T follicular helper cell (primary cell): ENCODE data around the gene SLC12A4.
"Not testable (repeated sequence)": the region's sequence is repeated elsewhere in the genome, so short reads cannot be mapped to it uniquely, and the experiment has no call there.

Source experiments
- DNase-seq: peaks from one replicate; pipeline ENCODE4 v3.0.0-alpha.2; 2020; ENCODE audit warnings: low read depth
- total RNA-seq, 2 experiments: gene quantifications; one replicate each; lab custom pipeline; 2026; lab: John Stamatoyannopoulos, UW

The SLC12A4 gene
- 12.5 to 31.7 reads per million in 2 experiments for total RNA-seq

DNA sequence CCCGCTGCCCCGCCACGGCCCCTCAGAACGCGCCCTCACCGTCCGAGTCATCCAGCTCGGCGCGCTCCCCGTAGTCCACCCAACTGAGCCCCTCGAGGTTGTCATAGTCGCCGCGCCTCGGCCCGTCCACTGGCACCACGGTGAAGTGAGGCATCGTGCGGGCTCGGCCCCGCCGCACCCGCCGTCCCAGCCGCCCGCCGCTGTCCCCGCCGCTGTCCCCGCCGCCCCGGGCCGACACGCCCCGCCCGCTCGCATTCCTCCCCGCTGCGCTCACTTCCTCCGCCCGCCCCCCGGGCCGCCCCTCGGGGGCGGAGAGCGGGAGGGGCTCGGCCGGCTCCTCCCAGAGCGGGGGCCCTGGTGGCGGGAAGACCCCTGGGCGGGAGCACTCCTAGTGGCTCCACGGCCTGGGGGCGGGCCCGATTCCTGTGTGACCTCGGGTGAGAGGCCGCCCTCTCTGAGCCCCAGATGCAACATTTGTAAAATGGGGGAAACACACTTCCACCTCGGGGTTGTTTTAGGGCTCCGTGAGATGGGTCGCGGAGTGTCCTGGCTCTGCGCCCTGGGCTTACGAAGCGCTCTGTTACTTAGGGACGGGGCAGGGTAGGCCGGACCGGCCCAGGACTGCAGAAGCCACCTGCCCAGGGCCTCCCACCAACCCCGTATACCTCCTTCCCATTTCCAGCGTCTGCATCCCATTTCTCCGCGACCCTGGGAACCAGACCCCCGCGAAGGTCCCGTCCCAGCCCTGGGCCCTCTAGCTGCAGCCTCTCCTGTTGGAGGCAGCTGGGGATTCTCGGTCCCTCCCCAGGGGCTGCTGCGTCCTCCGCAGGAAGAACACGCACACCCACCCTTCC, at the start of gene SLC12A4:
SLC12A4 (minus strand) TSS at position 238 of the 854 bp plus-strand sequence; CDS start at position 154, 84 bp downstream.
- DNase-seq: peak; percentile 77

DNA sequence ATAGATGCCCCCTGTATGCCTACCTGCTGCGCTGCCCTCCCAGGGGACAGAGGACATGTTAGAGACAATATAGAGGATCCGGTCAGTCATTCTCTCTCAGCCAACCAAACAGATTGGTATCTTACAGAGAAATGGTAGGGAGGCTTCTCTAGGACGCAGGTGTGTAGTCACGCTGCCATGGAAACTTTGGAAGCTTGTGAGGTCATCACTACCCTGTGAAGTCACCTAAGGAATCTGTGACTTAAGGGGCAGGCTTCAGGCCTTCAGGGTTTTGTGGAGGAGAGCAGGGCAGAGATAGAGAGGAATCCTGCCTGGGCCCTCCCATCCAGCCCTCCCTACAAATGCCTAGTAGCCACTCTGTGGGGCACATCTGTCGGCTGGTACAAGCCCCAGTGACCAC, 47.2 kb upstream of the SLC12A4 start, which contains the start of gene DPEP2NB:
DPEP2NB (minus strand) TSS at position 231 of the 400 bp plus-strand sequence; CDS start at position 90, 141 bp downstream.
- no peak for DNase-seq

DNA sequence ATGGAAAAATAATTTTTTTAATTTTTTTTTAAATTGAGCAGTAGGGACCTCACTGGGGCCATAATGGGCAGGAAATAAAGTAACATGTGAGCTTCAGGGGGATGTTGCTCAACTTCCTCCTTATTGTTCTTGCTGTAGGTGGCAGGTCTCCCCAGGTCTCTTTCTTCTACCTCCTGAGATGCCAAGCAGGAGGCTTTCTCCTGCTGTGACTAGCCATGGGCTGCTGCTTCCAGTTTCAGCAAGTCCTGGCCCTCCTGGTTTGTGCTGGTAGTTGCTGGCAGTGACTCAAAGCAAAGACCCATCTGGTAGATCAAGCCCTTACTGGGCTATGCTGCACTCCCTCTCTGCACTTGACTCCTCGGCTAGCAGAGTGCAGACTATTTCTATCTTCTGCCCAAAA, 45.0 kb upstream of the SLC12A4 start:
- DNase-seq: no peak

DNA sequence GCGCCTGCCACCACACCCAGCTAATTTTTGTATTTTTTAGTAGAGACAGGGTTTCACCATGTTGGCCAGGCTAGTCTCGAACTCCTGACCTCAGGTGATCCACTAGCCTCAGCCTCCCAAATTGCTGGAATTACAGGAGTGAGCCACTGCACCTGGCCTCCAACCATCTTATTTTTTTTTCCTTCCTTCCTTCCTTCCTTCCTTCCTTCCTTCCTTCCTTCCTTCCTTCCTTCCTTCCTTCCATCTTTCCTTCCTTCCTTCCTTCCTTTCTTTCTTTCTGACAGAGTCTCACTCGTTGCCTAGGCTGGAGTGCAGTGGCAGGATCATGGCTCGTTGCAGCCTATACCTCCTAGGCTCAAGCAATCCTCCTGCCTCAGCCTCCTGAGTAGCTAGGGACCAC, 41.4 kb upstream of the SLC12A4 start:
- not testable (repeated sequence) for DNase-seq

DNA sequence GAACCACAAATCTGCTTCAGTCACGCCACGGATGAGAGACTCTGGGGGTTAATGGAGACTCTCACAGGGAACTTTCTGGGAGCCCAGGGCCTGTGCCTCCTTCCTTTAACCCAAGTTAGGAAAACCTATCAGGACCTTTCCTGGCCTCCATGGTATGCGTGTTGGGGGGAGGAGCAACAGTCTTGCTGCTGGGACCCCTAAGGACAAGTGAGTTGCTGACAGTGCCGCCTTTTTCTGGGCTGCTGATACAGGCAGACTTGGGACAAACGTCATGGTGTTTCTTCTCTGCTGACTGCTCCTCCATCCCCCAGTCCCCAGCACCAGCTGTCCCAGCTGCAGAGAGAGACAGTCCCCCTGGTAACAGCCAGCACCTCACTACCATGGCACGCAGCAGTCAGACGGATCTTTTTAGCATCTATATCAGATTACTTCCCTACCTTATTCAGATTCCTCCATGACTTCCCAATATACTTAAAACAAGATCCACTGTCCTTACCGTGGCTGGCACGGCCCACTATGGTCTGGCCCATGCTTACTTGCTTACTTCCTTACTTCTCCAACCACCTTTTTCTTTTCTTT, 40.8 kb upstream of the SLC12A4 start:
- no peak for DNase-seq

DNA sequence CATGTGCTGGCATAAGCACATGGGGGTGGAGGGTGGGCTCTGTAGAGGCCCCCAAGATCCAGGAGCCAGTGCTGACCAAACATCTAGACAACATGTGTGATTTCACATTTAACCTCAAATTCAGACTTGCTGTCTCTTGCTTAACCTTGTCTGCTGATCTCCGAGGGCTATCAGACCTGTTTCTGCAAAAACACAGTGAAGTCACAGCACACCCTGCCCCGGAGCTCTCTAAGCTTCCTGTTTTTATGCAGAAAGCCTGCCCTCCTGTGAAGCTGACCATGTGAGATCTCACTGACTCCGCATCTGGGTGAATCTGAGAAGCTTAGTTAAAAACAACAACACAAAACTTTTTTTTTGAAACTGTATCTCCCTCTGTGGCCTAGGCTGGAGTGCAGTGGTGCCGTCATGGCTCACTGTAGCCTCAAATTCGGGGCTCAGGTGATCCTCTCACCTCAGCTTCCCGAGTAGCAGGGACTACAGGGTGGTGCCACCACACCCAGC, 37.4 kb upstream of the SLC12A4 start:
- peak; percentile 12 for DNase-seq

DNA sequence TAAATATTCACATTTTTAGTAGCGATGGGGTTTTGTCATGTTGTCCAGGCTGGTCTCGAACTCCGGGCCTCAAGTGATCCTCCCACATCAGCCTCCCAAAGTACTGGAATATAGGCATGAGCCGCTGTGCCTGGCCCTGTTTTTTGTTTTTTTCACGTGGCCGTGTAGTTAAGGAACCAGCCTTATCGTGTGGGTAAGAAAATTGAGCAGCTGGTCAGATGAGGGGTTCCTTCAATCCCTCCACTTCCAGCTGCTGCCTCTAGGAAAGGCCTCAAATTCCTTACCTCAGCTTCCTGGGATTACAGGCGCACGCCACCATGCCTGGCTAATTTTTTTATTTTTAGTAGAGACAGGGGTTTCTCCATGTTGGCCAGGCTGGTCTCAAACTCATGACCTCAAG, 36.8 kb upstream of the SLC12A4 start:
- no peak for DNase-seq

DNA sequence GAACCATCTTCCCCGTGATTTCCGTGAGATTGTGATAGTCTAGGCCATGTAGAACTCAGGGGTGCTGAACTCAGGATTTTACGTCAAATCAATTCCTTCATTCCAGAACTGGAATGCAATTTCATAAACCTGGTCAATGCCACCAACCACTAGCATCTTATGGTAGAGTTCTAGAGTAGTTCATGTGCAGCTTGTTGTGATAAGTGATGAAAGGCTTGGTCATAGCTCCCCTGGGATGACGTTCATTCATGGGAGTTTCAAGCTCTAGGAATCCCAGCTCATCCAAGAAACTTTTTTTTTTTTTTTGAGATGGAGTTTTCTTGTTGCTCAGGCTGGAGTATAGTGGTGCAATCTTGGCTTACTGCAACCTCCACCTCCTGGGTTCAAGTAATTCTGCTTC, 34.6 kb upstream of the SLC12A4 start:
- no peak for DNase-seq

DNA sequence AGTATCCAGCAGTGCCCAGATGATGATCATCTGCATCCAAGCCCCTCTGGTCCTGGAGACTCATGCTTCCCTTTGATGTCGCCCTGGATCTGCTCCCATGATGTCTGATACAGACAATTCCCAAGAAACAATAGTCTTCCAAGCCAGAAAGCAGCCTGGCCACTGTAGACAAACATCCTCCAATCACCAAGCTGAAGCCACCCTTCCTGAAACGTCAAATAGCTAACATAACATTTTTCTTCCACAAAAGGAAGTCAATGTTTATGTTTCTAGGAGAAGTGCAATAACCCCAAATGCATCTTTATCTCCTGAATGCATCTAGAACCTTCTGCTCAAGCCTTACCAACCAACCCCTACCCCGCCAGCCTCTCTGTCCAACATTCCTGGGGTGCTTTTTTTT, 32.0 kb upstream of the SLC12A4 start:
- no peak for DNase-seq

DNA sequence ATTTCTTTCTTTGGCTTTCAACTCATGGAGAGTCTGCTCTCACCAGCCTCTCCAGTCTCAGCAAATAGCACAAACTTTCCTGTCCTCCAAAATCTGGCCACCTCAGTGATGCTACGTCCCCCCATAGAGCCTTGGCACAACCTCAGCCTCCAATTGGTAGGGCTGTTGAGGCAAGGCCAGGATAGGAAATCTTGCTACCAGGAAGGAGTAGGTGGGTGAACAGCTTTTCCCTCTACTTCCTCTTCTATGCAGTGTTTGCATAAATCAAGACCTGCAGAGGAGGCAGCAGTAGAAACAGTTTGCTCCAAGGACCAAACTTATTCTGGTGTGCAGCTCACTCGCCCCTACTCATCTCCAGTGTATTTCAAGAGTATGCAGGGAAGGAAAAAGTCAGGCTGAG, 31.5 kb upstream of the SLC12A4 start:
- DNase-seq: no peak

DNA sequence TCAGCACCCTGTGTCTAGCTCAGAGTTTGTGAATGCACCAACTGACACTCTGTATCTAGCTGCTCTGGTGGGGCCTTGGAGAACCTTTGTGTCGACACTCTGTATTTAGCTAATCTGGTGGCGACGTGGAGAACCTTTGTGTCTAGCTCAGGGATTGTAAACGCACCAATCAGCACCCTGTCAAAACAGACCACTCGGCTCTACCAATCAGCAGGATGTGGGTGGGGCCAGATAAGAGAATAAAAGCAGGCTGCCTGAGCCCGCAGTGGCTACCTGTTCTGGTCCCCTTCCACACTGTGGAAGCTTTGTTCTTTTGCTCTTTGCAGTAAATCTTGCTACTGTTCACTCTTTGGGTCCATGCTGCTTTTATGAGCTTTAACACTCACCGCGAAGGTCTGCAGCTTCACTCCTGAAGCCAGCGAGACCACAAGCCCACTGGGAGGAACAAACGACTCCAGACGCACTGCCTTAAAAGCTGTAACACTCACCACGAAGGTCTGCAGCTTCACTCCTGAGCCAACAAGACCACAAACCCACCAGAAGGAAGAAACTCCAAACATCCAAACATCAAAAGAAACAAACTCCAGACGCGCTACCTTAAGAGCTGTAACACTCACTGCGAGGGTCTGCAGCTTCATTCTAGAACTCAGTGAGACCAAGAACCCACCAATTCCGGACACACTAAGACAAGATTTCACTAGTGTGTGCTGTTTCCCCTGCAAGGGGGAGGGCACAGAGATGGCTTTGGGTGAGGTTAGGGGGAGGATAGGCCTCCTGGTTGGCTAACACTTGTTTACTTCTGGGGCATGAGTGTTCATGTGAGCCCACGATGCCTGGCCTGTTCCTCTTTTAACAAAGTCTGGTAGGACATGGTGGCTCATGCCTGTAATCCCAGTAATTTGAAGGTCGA, 30.6 kb upstream of the SLC12A4 start, which contains the start of gene DPEP2:
DPEP2 (minus strand) TSS at position 706 of the 910 bp plus-strand sequence. CDS start 6,272 bp downstream, outside the sequence.
- DNase-seq: peak; percentile 22

DNA sequence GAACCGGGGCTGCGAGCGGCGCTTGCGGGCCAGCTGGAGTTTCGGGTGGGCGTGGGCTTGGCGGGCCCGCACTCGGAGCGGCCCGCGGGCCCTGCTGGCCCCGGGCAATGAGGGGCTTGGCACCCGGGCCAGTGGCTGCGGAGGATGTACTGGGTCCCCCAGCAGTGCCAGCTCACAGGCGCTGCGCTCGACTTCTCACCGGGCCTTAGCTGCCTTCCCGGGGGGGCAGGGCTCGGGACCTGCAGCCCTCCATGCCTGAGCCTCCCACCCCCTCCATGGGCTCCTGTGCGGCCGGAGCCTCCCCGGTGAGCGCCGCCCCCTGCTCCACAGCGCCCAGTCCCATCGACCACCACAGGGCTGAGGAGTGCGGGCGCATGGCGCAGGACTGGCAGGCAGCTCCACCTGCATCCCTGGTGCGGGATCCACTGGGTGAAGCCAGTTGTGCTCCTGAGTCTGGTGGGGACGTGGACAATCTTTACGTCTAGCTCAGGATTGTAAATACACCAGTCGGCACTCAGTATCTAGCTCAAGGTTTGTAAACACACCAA, 29.9 kb upstream of the SLC12A4 start:
- not testable (repeated sequence) for DNase-seq

DNA sequence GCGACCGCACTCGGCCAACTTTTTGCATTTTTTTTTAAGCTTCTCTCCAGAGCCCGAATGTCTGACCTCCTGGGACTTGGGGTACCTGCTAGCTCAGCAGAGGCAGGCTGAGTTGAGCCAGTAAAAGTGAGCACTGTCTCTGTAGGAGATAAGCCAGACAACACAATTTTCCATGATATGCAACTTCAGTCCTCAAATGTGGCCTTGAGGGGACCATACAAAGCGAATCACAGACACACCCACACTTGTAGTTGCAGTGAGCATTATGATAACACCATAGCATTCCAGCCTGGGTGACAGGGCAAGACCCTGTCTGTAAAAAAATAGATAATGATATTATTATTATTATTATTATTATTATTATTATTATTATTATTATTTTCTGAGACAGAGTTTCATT, 28.2 kb upstream of the SLC12A4 start:
- no peak for DNase-seq

DNA sequence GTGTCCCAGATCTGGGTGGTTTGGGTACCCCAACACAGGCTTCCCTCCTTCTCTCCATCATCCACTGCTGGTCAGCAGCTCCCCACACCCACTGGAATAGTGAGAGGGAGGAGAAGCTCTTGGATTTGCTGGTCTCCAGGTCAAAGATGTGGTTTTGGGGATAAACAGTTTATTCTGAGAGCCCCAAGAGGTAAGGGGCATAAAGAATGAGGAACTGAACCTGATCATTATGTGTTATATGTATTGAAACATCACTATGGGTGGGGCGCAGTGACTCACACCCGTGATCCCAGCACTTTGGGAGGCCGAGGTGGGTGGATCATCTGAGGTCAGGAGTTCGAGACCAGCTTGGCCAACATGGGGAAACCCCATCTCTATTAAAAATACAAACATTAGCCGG, 27.0 kb upstream of the SLC12A4 start:
- no peak for DNase-seq

DNA sequence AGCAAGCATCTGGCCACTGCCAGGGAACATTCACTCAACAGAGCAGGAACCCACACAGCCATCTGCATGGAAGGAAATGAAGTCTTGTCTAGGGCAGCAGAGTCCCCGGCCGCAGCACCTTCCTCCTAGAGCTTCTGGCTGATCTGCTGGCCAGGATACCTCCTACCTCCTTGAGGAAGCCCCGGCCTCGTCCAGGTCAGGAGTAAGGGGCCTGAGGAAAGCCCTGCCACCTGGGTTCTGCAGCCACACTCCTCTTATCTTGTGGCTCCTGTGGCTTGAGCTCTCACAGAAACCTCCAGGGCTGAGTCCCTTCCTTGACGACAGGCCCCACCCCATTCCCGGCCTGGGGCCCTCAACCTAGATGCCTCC, 25.6 kb upstream of the SLC12A4 start:
- not testable (repeated sequence) for DNase-seq

DNA sequence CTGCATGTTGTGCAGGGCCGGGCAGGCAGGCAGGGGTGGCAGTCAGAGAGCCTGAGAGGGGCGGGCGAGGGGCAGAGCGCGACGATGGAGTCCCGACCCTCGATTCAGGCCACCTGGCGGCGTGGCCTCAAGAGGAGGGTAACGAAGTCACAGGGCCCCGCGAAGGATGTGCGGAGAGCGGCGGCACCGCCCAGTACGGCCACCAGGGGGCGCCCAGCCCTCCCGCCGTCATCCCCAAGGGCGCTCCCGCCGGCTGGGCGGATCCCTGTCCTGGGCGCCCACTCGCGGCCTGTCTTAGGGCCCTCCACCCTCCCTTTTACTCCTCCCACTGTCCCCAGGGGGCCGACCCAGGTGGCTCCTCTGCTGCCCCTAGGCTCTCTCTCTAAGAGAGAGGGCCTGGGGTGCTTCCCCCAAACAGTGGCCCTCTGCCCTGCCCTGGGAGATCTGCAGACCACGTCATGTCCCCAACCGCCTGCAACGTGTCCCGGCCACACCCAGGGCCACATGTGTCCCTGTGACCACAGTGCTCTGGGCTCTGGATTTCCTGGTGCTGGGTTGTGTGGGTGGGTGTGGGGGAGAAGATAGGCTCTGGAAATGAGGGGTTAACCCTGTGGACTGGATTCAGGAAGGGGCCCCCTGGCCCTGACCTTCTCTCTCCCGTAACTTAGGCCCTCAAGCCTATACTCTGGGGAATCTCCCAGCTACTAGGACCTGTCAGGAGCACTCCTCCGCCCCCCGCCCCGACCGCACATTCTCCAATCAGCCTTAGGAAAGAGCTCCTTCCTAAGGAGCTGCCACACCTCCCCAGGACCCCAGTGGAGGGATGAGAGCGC, 25.0 kb upstream of the SLC12A4 start:
- peak; percentile 66 for DNase-seq

DNA sequence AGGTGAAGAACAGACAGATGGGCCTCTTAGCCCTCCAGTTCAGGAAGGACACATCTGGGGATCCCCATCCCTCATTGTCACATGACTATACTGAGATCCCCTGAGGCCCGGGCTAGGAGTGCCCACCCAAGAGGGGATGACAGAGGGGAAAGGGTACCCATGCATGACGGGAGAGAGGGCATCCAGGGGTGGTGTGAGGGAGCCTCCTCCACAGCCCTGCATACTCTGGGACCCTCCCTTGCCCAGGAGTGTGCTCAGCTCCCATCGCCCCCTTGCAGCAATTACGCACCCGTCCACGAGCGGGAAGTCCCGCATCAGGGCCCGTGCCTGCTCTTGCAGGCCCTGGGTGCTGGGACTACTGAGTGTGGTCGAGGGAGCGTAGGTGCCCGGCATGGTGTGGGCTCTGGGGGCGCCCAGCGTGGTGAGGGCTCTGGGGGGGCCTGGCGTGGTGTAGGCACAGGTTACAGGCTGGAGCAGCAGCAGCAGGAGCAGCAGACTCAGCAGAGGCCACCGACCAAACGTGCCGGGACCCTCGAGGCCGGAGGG, 24.3 kb upstream of the SLC12A4 start:
- no peak for DNase-seq

DNA sequence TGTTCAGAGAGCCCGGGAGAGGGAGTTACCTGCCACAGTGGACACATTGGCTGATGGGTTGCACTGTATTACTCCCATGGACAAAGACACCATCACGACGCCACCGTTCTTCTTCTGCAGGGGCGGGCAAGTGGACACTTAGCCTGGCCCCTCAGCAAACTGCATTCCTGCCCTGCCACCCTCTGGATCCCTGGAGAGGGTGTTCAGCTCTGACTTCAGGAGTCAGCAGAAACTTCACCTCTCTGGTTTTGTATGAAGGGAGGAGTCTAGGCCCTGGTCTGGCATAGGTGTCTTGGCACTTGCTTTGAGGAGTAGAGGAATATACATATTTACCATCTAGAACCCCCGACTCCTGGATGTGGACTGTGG, 21.6 kb upstream of the SLC12A4 start:
- no peak for DNase-seq

DNA sequence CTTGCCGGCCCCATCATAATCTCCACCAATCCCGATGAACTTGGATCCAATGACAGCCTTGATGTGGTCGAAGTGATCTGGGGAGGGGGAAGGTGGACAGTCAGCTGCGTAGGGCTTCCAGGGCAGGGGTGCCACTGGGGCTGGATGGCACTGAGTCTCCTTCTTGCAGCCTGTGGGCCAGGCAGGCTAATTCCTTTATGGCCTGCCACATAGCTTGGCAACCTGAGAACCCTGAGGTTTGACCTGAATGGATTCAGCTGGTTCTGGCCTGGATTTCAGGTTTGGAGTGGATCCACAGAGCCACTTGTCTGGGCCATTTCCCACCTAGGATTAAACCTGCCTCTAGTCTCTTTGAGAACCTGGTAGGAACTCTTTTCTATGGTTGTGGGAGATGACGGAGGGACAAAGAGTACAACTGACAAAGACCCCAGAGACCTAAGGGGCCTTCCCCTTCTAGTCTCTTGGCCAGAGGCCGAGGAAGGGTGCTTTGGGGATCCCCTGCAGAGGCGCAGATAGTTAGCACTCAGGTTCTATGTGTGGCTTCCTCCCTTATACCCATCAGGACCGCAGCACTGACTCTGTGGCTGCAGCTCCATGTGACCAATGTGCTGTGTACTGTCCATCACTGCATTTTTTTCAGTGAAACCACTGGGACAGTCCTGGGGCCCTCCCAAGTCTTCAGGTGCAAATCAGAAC, 21.0 kb upstream of the SLC12A4 start:
- DNase-seq: no peak

DNA sequence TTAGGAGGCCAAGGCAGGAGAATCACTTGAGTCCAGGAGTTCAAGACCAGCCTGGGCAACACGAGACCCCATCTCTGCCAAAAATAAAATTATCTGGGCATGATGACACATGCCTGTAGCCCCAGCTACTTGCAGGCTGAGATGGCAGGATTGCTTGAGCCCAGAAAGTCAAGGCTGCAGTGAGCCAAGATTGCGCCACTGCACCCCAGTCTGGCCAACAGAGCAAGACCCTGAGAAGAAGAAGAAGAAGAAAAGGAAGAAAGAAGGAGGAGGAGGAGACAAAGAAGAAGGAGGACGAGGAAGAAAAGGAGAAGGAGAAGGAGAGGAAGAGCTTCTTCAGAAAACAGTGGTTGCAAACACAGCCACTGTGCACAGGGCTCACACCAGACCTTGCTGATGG, 20.2 kb upstream of the SLC12A4 start:
- DNase-seq: no peak
